HCEC 1CT (cell line): ENCODE data around the gene SULT1B1.

Experiments
- DNase-seq: peaks from one replicate; pipeline ENCODE4 v3.0.0-alpha.2; 2017

Gene SULT1B1

DNA sequence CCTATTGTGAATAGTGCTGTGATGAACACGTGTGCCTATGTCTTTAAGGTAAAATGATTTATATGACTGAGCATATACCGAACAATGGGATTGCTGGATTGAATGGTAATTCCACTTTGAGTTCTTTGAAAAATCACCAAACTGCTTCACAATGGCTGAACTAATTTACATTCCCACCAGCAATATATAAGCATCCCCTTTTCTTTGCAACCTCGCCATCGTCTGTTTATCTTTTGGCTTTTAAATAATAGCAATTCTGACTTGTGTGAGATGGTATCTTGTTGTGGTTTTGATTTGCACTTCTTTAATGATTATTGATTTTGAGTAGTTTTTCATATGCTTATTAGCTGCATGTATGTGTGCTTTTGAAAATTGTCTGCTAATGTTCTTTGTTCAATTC, 75.6 kb downstream of the SULT1B1 start:
- no peak for DNase-seq
